ENCODE measurements around the gene C8A.
A peak's percentile ranks its signal among the peaks of the same experiment; 100 is the strongest.

The C8A gene

DNA sequence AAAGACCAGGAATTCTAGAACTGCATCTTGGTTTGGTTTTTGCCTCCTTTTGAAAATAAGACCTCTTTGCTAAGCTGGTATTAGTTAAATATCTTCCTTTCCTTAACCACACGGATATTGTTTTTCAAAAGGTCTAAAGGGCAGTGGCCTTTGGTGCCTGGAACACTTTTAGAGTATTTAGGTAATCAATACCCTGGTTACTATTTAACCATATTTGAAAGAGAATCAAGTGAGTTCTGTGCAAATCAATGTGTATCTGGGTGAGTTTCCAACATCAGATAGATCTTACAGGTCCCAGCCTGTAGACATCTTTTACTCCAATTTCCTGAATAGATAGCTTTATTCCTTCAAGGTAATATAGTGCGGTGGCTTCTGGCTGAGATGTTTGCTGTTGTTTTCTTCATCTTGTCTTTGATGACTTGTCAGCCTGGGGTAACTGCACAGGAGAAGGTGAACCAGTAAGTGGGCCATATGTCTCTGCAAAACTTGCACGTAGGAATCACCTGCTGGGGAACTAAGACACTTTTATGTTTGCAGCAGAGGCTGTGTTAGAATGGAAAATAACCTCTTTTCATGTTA, at the start of gene C8A:
C8A (plus strand) TSS at position 277 of the 579 bp plus-strand sequence; CDS start at position 382, 105 bp downstream.
- no peak for DNase-seq (ENCODE audit: low read depth in 2 of 2, low spot score in 1 of 2)

DNA sequence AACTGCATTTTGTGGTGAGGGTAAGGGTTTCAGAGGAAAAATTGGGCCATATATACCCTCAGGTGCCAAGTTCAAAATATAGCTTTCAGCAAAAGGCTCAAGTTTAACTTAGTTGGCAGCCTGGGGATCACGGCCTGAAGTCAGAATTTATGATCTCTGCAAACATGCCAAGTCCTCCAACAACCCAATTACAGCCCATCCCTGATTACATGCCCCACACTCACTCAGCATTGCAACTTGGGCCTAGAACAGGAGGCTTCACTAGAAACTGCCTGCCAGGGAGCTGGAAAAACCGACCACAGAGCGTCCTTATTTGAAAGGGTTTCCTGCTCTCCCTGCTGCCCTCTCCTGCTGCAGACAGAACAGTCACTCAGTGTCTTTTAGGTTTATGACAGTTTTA, 47.8 kb upstream of the C8A start:
- no peak for DNase-seq (ENCODE audit: low read depth in 2 of 2, low spot score in 1 of 2)

DNA sequence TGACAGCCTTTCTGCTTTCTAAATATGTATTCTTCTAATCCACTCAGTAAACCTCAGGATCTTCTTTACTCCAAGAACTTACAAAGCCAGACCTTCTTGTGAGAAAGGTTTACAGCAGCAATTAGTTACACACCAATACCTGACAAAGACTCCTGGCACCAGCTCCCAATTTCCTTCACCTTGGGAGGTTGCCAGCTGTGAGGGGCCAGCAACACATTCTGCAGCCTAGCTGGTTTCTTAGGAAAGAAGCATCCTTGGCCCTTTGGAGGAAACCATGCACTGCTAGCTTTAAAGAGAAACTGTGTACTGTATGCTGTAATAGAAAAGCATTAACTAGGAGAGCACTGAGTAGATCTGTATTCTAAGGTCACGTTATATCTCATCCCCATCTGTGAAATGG, 46.2 kb upstream of the C8A start:
- no peak for DNase-seq (ENCODE audit: low read depth in 2 of 2, low spot score in 1 of 2)

DNA sequence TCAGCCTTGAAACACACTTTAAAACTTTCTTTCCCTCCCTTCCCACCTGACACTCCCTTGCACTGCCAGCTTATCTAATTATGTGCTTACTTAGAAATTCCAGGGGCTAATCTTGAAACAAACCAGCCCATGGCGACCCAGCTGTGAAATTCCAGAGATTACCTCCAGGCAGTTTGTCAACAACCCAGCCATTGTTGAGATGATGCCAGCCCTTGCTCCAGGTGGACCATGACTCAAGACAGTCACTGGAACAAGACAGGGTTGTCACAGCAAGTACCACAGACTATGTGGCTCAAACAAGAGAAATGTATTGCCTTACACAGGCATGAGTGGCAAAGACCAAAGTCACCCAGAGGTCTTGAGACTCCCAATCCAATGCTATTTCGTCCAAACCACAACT, 43.3 kb upstream of the C8A start:
- DNase-seq (ENCODE audit: low read depth in 2 of 2, low spot score in 1 of 2), result no peak

DNA sequence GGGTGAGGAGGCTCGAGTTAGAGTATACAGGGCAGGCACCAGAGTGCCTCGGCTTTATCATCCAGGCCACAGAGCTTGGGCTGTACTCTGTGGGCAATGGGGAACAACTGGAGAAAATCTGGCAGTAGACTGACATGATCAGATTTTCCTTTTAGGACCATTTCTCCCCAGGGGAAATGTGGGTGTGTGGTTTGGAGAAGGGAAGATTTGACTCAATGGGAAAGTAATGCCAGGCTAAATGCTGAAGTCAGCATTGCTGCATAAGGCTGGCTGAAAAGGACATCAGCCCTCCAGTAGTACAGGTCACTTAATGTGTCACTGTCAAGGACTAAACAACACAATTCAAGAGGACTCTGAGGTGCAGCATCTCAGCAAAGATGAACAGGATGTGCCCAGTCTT, 40.4 kb upstream of the C8A start:
- no peak for DNase-seq (ENCODE audit: low read depth in 2 of 2, low spot score in 1 of 2)

DNA sequence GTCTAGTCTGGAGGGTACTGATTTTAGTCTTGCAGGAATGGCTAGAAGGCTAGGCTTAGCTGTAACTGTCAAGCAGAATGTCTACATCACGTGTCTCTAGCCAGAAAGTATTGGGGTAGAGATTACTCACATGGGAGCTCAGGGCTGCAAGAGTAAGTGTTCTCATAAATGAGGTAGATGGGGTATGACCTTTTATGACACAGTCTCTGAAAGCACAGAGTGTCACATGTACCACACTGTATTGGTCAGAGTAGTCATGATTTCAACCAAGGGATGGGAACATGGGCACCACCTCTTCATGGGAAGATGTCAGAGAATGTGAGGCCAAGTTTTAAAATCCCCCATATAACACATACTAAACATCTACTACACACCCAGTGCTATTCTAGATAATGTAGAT, 38.3 kb upstream of the C8A start:
- DNase-seq (ENCODE audit: low read depth in 2 of 2, low spot score in 1 of 2), result no peak

DNA sequence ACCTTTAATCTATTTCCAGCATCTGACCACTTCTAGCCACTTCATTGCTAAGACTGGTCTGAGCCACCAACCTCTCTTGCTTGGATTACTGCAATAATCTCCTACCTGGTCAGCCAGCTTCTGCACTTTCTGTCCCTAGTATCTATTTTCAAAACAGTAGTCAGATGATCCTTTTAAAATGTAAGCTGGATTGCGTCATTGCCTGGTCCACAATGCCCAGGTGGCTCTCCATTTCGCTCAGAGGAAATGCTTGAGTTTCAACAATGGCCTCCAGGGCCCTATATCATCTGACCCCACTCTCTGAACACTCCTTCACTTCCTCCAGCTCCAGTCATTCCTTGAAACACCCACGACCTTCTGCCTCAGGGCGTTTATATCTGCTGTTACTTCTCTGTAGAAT, 37.7 kb upstream of the C8A start:
- DNase-seq (ENCODE audit: low read depth in 2 of 2, low spot score in 1 of 2), result no peak

DNA sequence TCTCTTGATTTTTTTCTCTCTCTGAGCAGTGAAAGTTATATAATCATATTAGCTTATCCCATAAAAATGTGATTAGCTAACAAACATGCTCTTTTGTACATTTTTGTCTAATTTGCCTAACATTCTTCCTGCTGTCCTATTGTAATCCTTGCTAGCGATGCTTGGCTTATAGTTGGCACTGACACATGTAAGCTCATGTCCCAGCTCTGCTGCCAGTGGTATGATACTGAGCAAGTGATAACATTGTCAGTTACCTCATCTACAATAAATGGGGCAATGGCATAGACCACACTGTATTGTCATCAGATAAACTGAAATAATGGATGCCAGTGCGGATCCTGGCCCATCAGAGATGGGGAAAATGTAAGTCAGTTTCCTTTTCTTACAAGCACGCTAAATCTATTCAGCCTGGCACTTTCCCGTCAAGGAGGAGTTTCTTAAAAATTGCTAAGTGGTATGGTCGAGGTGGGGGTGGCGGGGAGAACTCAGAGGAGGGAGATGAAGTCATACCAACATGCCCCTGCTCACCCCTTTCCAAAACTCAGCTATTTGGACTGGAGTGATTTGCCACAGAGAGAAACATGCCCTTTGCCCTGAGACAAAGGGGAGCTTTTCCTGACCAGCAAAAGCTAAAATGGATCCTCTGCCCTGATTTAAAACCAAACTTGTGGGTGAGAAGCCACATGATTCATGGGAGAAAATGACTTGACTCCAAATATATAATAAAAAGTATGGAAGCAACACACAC, 36.7 kb upstream of the C8A start:
- DNase-seq (ENCODE audit: low read depth in 2 of 2, low spot score in 1 of 2), result no peak

DNA sequence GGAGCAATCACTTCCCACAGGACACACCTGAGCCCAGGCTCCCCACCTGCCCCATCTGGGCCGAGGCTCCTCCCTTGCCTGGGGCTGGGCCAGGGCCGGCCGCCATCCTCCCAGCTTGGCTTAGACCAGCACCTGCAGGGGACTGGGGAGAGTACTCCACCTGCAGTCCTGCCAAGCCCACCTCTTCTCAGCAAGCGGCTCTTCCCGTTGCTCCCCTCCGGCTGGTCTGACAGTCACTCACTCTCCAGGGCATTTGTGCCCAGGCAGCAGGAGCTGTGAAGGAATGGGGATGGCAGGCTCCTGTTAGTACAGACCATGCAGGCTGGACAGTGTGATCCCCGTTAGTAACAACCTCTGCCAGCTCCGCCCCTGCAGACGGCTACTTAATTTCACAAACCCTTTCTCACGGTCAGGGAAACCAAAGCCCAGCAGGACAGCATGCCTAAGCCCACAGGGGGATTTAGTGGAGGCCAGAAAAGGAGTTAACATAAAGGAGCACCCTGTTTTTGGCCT, 35.2 kb upstream of the C8A start, which contains the start of gene FYB2:
FYB2 (minus strand) TSS at position 18 of the 513 bp plus-strand sequence. CDS start 114 bp downstream, outside the sequence.
- DNase-seq (ENCODE audit: low read depth in 2 of 2, low spot score in 1 of 2), result no peak

DNA sequence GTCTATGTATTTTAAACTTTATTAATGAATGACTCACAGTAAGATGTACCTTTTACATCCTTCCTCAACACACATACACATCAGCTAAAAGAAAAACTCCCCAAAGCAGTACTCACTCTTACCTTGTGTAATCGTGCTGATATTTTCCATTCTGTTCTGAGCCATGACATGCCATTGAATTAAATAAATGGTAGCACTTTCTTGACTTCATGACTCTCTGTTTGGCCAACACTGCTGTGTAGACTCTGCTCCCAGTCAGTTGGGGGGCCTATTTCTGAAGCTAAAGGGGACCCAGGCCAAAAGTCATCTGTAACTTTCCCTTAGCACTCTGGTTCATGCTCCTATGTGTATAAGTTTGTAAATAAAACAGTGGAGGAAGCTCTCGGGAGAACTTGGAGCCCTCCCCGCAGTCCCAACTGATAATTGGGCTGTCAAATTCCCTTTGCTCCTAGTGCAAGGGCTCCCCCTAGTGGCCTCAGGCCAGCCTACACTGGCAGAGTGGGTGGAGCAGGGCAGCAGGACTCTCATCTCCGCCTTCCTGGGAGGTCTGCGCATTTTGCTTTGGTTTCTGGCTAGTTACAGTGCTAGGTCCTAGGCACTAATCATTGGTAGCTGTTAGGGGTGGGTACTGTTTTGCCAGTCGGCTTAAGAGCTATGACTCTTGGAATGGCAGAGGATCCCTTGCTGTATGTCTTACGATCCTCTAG, 33.7 kb upstream of the C8A start:
- DNase-seq (ENCODE audit: low read depth in 2 of 2, low spot score in 1 of 2), result peak; percentile 12 to 33

DNA sequence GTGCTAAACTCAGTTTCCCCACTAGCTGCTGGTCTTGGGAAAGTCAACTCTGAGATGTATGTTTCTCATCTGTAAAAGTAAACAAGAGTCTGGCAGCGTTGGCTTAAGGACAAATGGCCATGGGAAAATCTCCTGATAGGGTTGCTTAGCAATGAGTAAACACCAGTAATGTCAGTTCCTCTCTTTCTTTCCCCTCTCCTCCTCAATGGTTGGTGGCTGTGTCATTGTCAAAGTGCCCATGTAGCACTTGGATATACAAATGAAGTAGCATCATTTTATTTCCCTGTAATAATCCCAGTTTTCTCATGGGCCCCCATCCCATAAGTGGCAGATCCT, 33.2 kb upstream of the C8A start:
- DNase-seq (ENCODE audit: low read depth in 2 of 2, low spot score in 1 of 2), result no peak

DNA sequence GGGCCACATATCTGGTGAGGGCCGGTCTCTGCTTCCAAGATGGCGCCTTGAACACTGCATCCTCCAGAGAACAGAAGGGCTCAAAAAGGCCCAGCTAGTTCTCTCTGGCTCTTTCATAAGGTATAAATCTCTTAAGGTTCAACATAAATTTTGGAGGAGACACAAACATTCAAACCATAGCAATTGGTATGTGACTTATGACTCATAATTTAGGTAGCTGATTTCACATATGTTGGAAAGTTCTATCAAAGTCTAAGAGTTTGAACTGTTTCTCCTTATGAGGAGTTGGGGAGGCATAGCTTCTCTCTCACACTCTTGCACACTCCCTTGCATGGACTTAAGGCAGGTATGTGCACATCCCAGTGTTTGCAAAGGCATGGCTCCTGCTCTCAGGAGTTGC, 30.3 kb upstream of the C8A start:
- no peak for DNase-seq (ENCODE audit: low read depth in 2 of 2, low spot score in 1 of 2)

DNA sequence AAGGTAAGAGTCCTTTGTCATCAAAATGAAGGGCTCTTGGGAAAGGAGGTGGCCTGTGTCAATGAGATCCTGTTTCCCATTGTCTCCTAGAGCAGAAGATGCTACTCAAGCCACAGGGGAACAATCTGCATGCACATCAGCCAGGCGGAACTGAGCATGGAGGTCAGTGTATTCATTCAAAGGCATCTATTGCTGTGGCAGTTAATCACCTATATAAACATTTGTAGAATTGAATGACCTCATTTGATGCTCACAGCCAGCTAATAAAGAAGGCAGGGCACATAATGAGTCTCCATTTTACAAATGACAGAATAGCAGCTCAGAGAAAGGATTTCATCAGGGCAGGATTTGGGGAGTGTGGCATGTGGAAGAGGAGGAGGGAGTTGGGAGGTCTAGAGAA, 29.7 kb upstream of the C8A start:
- no peak for DNase-seq (ENCODE audit: low read depth in 2 of 2, low spot score in 1 of 2)

DNA sequence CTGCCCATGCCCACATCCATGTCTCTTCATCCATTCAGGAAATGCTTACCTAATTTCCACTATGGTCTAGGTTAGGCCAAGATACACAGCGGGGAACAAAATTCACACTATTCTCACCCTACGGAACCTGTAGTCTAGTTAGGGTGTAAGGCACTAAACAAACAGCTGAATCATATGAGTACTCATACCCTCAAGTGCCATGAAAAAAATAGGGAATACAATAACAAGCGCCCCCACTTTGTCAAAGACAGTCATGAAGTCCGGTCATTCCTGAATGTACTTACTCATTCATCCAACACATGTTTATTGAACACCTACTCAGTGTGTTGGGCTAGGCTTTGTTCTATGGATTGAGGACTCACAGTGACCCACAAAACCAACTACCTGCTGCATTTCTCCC, 29.2 kb upstream of the C8A start:
- DNase-seq (ENCODE audit: low read depth in 2 of 2, low spot score in 1 of 2), result no peak

DNA sequence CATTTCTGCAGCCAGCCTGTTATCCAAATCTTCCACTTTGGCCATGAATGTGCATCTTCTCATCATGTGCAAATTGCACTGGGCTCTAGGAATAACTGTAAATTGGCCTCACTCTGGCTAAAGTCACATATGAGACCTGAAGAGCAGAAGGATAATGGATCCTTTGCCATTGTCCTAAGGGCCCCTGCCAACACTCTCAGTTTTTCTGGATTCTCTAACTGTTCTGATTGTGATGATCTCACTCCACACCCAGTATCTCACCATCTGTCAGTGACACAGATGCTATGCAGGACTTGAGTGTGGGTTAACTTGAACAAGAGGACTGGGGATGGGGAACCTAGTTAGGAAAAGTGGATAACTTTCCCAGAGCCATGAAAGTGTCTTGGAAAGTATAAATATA, 26.9 kb upstream of the C8A start:
- DNase-seq (ENCODE audit: low read depth in 2 of 2, low spot score in 1 of 2), result no peak

DNA sequence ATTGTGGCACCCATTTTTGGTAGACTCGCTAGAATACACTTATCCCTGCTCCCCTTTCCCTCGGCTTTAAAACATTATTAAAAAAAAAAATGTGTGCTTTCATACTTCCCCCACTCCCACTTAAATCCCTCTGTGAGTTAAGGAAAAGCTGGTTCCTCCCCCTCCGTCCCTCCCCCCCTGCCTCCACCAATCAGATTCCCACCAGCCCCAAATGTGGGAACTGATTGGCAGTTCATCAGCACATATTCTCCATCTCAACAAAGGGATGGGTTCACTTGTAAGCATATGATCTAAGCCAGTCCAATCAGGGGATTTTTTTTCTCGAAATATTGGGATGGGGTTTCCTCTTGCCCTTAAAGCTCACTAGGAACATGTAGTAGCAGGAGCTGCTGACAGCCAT, 24.5 kb upstream of the C8A start:
- DNase-seq (ENCODE audit: low read depth in 2 of 2, low spot score in 1 of 2), result no peak

DNA sequence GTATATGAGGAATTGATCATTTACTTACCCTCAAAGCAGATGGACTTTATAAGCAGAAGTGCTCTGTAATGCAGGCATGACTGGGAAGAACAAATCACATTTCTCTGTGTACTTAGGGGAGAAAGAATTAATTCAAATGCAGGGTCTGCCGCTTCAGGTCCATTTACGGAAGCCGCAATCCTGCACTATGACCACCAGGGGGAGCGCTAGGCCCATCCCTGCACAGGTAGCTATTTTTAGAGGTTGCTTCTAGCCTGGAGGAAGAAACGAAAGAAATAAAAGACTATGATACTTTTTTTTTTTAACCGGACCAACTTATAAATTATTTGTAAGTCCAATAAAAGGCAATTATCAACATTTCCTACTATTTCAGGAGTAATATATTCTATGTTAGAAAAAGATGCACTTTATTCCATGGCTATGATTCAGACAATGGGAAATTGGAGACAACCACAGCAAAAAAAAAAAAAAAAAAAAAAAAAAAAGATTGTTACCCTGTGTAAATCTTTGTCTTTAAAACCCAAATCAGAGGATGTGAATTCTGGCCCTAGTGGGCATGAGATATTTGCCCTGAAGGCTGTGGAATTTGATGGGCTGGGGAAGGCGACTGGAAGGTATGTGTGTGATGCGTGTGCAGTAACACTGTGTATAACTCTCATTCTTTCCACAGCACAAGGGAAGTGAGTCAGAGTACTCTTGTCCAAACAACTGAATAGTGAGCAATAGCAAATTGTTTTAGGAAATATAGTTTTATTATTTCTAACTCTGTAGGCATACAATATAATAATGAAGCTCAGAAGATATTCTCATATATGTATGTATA, 22.5 kb upstream of the C8A start:
- peak; percentile 30 to 43 for DNase-seq (ENCODE audit: low read depth in 2 of 2, low spot score in 1 of 2)

DNA sequence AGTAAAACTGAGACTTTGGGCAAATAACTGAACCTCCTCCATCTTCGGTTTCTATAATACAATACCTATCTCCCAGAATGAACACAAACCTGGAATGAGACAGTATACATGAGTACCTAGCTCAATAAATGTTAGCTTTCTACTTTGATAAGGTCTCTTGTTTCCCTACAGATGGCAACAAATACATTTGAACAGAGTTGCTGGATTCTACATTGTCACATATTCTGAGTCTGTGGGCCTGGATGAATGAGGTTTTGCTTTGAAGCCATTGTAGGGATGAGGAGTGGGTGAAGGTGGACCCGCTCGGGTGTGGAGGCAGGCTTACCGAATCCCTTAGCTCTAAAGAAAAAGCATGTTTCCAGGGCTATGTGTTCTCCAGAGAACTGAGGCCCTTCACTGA, 21.5 kb upstream of the C8A start:
- no peak for DNase-seq (ENCODE audit: low read depth in 2 of 2, low spot score in 1 of 2)

DNA sequence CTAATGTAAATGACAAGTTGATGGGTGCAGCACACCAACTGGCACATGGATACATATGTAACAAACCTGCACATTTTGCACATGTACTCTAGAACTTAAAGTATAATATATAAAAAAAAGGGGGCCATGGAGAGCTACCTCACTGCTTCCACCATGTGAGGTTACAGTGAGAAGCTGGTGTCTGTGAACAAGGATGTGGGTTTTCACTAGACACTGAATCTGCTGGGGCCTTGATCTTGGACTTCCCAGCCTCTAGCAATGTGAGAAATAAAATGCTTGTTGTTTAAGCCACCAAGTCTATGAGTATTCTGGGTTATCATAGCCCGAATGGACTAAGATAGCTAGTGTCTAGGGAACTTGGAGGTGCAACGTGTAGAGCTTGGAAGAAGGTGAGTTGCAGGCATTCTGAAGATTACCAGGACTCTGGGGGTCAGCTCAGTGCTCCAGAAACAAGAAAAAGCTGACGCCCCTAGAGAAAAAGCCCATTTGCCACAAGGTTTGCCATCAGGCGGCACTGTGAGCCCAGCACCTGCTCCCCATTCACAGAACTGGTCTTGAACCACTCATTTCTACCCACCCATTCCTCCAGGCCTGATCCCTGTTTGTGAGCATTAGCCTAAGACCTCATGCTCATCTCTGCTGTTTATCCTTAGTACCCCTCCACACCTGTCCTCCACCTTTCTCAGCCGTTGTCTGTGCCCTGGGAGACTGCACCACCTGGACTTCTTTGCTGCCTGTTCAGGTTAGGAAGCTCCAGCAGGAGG, 20.3 kb upstream of the C8A start:
- no peak for DNase-seq (ENCODE audit: low read depth in 2 of 2, low spot score in 1 of 2)

DNA sequence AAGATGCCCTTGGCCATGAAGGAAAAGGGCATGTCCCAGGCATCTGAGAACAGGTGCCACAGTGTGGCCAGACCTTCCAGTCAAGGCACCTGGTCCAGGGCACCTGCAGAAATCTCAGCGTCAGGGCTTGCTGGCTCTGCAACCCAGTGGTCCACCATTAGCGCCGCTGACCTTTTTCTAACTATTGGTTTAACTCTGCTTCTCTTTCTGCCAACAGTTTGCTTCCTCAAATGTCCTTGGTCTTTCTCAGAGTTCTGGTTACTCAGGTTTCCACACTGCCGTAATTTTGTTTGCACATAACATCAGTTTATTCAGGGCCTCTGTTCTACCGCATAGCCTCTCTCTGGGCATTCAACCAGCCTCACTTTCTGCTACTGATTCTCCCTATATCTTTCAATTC, 18.9 kb upstream of the C8A start:
- DNase-seq (ENCODE audit: low read depth in 2 of 2, low spot score in 1 of 2), result no peak

DNA sequence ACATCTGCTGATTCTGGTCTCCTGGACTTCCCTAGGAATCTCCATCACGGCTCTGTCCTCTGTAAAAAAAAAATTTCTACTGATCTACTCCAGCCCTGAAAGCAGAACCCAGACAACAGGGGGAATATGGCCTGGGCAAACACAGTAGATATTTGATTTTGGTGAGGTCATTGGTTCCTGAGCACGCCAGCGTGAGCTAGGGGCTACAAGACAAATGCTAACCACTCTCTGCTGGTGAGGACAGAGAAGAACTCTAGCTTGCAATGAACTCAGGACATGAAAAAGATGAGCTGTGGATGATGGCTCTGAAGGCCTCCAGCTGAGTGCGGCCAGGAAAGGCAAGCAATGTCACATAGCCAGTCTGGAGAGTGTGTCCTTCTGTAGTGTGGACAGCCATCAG, 18.2 kb upstream of the C8A start:
- DNase-seq (ENCODE audit: low read depth in 2 of 2, low spot score in 1 of 2), result no peak

Measured in stimulated activated CD8-positive, alpha-beta memory T cell treated with anti-CD3 and anti-CD28 coated beads, Interleukin-4, amount 100 ng/mL, for 4 hours (primary cell).